ENCODE measurements around the gene KLF17.

DNA sequence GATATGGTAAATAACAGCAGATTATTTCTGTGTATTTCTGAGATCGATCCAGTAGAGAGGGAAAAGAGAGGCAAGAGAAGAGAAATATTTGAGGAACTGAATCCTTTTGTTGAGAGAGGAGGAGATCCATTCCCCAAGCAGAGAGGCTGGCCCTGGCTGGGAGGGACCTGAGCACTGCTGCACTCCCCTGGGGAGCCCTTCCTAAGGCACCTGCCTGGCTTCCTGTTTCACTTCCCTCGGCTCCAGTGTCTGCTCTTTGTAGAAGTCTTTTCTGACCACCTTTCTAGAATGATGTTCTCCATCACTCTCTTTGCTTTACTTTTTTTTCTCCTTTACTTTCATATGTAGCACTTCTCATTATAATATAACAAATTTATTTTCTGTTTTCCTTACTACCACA is 45.1 kb upstream of the KLF17 start:
- TF ChIP-seq, protein P1, sequence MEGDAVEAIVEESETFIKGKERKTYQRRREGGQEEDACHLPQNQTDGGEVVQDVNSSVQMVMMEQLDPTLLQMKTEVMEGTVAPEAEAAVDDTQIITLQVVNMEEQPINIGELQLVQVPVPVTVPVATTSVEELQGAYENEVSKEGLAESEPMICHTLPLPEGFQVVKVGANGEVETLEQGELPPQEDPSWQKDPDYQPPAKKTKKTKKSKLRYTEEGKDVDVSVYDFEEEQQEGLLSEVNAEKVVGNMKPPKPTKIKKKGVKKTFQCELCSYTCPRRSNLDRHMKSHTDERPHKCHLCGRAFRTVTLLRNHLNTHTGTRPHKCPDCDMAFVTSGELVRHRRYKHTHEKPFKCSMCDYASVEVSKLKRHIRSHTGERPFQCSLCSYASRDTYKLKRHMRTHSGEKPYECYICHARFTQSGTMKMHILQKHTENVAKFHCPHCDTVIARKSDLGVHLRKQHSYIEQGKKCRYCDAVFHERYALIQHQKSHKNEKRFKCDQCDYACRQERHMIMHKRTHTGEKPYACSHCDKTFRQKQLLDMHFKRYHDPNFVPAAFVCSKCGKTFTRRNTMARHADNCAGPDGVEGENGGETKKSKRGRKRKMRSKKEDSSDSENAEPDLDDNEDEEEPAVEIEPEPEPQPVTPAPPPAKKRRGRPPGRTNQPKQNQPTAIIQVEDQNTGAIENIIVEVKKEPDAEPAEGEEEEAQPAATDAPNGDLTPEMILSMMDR (IDR thresholded peaks at IDR 0.05; ENCODE audit: low read depth, low read length), result no peak
- TF ChIP-seq EZH2phosphoT487 (IDR thresholded peaks at IDR 0.05; ENCODE audit: low read depth), result no peak
